Ureter (tissue), 1 donor: Measurements from ENCODE around the gene HOXB13. TPM values are rescaled to one million over a fixed set of nuclear protein-coding genes. Genes with fewer than 3 reads are reported as not detected.

Source experiments
- DNase-seq: peaks from one replicate; pipeline ENCODE4 v3.0.0-alpha.2; 2020; ENCODE audit warnings: low spot score
- total RNA-seq: library from RNA; stranded (reverse); gene quantifications from one replicate; pipeline ENCODE4 v1.2.4, GENCODE V29; 2023
- donor health status: DM: yes; HTN: yes; CAD: no.

HOXB13 gene
- total RNA-seq, 1 donor from 2014 or later, result not detected

- no peak for DNase-seq
These were observed 20.4 kb upstream of the HOXB13 start for GRCh38 chr17:48748718-48749566.

- DNase-seq, result no peak
These were observed 19.2 kb upstream of the HOXB13 start for GRCh38 chr17:48747445-48748363.

GRCh38 chr17:48746916-48747444 is 18.4 kb upstream of the HOXB13 start:
- no peak for DNase-seq

- DNase-seq, result no peak
These were observed 17.1 kb upstream of the HOXB13 start for GRCh38 chr17:48745381-48746275.

GRCh38 chr17:48740537-48740936 is 12.0 kb upstream of the HOXB13 start:
- DNase-seq, result no peak

GRCh38 chr17:48738803-48739526 is 10.4 kb upstream of the HOXB13 start:
- DNase-seq, result no peak

DNA sequence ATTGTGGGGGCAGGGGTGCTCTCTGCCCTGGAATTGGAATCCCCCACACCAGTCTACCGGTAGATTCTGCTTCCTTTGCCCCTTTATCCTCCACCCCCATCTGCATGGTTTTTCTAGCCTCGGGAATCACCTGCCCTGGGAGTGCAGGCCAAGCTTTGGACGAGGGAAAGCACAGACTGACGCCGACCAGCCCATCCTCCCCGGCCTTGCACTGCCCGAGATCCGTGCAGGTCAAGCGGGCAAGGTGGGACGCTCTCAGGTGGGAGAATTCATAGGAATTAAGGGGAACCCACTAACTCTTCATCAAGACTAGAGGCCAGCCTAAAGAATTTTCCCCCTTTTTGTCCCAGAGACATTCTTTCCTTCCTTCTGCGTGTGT is 9.9 kb upstream of the HOXB13 start:
- no peak for DNase-seq

DNA sequence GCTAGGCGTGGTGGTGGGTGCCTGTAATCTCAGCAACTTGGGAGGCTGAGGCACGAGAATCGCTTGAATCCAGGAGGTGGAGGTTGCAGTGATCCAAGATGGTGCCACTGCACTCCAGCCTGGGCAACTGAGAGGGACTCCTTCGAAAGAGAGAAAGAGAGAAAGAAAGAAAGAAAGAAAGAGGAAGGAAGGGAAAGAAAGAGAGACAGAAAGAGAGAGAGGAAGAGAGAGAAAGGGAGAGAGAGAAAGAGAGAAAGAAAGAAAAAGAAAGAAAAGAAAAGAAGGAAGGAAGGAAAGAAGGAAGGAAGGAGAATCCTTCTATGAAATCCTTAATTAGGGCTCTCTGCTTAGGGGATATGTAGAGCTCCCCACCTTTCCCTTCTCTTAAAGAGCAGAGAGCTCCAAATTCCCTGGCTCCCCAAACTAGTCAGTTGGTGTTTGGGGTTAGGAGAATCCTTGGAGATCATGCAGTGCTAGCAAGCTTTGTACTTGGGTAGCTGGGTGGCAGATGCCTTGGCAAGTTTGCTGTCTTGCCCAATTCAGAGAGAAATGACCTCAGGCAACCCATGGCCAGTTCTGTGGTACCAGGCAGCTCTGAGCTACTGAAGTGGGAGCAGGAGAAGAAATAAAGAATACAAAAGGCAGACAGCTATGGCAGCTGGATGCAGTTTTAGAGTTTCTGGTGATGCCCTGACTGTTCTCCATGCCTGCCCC is 8.9 kb upstream of the HOXB13 start:
- DNase-seq, result no peak

GRCh38 chr17:48735062-48735351 is 6.5 kb upstream of the HOXB13 start:
- DNase-seq, result no peak

GRCh38 chr17:48734333-48735061 is 5.9 kb upstream of the HOXB13 start:
- DNase-seq, result no peak

DNA sequence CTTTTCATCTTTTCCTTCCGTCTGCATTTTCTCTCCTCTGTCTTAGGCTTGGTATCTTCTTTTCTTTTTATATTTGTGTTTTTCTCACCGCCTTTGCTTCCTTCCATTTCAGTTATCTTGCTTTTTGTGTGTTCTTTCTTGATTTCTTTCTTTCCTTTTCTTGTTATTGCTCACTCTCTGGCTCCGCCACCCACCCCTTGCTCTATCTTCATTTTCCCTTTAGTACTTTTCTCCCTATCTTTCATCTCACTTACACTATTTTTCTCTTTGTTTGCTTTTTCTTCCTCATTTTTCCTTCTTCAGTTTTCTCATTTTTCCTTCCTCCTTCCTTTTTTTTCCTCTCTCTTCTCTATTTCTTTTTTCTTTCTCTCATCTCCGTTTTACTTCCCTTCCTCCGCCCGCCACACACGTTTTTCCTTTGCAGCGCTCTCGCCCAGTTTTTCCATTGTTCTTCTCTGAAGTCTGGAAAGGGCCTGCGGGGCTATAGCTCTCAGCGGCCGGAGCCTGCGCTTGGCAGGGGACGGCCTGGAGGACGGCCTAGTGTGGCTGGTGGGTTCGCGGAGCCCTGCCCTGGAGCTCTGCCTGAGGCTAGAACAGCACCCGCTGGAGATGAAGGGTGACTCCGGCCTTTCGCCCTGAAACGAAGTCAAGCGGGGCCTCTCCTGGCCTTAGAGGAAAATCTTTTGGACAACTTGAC is 5.2 kb upstream of the HOXB13 start:
- no peak for DNase-seq

DNA sequence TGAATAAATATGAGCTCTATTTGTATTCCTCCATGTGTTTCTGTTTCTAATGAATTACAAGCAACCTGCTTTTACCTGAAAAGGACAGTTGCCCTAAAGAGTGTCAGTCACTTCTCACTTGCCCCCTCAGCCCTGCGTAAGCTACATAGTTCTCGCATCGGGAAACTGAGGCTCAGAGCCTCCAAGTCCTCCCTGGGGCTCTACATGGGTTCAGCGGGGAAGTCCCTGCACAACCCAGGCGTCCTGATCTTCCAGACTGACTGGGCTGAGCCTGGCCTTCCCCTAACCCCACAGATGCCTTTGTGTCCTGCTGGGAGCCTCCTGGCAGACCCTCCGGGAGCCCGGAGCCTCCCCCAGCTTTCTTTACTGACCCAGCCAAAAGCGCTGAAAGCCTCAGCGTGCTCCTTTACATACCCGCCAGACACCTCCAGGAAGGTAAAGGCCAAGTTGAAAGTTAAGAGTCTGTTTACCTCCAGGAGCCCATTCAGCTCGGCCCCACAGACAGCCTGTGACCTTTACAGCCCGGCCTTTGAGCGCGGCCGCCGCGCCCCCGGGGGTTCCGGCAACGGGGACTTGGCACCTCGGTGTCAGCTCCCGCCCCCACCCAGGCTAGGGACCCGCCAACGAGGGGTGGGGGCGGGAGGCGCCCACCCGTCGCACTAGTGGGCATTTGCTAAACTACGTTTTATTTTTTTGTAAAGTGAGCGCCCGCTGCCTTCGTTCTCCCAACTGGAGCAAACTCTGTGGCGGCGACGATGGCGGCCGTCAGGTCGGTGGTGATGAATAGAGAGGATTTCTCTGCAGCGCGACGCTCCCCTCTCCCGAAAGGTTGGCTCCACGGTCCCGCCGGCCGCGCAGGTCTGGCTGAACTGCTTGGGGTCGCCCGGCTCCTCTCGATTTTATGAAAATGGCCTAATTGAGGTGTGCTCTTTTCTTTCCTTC is 4.4 kb upstream of the HOXB13 start:
- DNase-seq, result no peak

GRCh38 chr17:48731355-48731754 is 2.8 kb upstream of the HOXB13 start:
- DNase-seq, result no peak

GRCh38 chr17:48730240-48730550 is 1.6 kb upstream of the HOXB13 start:
- no peak for DNase-seq

- no peak for DNase-seq
These were observed 1.0 kb upstream of the HOXB13 start for GRCh38 chr17:48729335-48730239.

GRCh38 chr17:48727415-48728175 is 955 bp downstream of the HOXB13 start:
- no peak for DNase-seq
